ENCODE measurements around the gene TRRAP.

TRRAP gene

DNA sequence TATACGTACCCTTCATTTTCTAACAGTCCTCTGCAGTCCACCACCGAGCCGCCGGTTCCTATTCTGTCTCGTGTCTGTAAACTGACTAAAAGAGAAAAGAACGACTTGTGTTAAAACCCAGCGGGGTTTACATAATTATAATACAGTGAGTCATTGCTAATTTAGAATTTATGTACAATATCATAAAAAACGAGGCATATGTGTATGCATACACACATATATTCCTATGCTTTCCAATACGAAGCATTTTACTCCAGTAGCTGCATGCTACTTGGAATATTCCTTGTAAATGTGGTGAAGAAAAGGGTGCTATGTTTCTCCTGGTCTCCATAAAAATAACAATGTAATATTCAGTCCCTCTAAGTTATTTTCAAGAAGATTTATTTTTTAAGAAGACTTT is 176.4 kb downstream of the TRRAP start:
- TF ChIP-seq, protein P1, sequence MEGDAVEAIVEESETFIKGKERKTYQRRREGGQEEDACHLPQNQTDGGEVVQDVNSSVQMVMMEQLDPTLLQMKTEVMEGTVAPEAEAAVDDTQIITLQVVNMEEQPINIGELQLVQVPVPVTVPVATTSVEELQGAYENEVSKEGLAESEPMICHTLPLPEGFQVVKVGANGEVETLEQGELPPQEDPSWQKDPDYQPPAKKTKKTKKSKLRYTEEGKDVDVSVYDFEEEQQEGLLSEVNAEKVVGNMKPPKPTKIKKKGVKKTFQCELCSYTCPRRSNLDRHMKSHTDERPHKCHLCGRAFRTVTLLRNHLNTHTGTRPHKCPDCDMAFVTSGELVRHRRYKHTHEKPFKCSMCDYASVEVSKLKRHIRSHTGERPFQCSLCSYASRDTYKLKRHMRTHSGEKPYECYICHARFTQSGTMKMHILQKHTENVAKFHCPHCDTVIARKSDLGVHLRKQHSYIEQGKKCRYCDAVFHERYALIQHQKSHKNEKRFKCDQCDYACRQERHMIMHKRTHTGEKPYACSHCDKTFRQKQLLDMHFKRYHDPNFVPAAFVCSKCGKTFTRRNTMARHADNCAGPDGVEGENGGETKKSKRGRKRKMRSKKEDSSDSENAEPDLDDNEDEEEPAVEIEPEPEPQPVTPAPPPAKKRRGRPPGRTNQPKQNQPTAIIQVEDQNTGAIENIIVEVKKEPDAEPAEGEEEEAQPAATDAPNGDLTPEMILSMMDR (IDR thresholded peaks at IDR 0.05; ENCODE audit: control insufficient read depth, extremely low read depth, insufficient read depth) = no peak
- H3K4me3 ChIP-seq (ENCODE audit: low read depth, low read length) = no peak overlapping the region
- DNase-seq (ENCODE audit: low read depth) = no peak

DNA sequence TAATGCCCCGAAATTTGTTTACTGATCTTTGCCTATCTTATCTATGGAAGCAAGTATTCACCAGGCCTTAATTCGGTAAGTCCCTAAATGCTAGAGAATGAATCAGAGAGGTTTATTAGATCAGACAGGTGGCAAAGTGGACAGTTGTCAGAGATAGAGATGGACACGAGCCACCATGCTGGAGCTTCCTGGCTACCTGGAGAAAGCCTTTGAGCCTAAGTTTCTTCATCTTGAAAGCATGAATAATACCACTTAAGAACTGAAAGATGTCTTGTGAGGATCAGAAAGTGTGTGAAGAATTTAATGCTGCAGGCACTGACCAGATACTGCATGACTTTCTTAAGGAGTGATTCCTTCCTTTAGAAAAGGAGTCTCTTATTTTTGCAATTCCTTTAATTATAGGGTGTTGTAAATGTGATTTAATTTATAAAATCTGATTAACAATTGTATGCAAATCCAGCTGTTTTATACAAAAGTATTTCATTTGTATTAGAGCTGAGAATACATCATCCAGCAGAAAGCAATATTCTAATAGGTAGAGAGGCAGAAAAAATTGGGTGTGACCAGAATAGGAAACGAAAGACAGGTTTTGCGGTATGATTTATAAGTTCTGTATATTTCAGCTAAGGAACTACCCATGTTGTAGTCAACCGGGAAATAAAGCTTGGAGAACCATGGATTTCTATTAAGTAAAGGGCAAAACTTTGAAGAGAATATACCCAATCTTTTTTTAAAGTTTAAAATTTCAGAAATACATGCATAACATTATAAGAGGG is 182.9 kb downstream of the TRRAP start:
- H3K4me3 ChIP-seq (ENCODE audit: low read depth, low read length) = no peak overlapping the region
- TF ChIP-seq, protein P1 (IDR thresholded peaks at IDR 0.05; ENCODE audit: control insufficient read depth, extremely low read depth, insufficient read depth) = no peak
- no peak for DNase-seq (ENCODE audit: low read depth)

Data from LNCaP clone FGC (cell line).